Bronchial epithelial cell (primary cell): ENCODE measurements around the gene FAHD1. TPM values are rescaled to one million over a fixed set of nuclear protein-coding genes. Genes with fewer than 3 reads are reported as not detected.

ENCODE experiments used
- DNase-seq: peaks from one replicate; pipeline ENCODE4 v3.0.0-alpha.2; 2010; ENCODE audit warnings: low read depth
- FAIRE-seq: peaks from 2 replicates; lab custom pipeline; 2011; peaks lifted over from hg19 to GRCh38; lab: Jason Lieb, UNC
- H3K27me3 ChIP-seq: 2 replicates; pipeline ENCODE4 v1.5.1; 2011; ENCODE audit warnings: low read length; ENCODE audit not compliant: control insufficient read depth, insufficient read depth
- H3K36me3 ChIP-seq: 2 replicates; pipeline ENCODE4 v1.5.1; 2011; ENCODE audit warnings: low read length; ENCODE audit not compliant: control insufficient read depth, insufficient read depth
- H3K4me3 ChIP-seq: 2 replicates; pipeline ENCODE4 v1.5.1; 2011; ENCODE audit warnings: mild to moderate bottlenecking, low read depth, low read length, control low read depth
- total RNA-seq: library from RNA; depleted of rRNA; stranded (reverse); fragments of >200 nt; gene quantifications from 2 replicates; pipeline ENCODE4 v1.2.1, GENCODE V29; 2014
- TF ChIP-seq, protein P1 (sequence below): IDR thresholded peaks from 2 replicates; pipeline ENCODE4 v1.5.1; 2011; ENCODE audit warnings: mild to moderate bottlenecking, moderate library complexity, low read length, control low read depth, inconsistent platforms; ENCODE audit not compliant: insufficient read depth, severe bottlenecking

Gene FAHD1
- total RNA-seq, 1 donor from 2014 or later, result 61.9 TPM

DNA sequence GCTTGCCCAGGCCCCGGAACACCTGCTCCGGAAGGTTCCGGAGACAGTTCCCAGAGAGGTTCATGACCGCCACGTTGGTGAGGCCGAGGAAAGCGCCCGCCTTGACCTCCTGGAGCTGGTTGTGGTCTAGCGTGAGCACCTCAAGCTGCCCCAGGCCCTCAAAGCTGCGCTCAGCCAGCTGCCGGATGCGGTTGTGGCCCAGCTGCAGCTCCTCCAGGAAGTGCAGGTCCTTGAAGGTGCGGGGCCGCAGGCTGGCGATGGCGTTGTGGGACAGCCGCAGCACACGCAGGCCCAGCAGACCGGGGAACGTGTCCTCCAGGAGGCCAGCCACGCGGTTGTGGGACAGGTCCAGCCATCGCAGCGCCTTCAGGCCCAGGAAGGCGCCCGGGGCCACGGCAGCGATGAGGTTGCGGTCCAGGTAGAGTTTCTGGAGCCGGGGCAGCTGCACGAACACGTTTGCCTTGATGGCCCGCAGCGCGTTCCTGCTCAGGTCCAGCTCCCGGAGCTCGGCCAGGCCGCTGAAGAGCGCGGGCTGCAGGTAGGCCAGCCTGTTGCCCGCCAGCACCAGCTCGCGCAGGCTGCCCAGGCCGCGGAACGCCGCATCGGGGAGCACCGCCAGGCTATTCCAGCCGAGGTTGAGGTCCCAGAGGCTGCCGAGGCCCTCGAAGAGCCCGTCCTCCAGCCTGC, 35.6 kb upstream of the FAHD1 start:
- Histone ChIP-seq H3K27me3 (no peaks in the 10 kb centered on the region), H3K36me3 (peaks cover 10% of the 10 kb centered on the region), H3K4me3 (no peak overlapping the region)
- FAIRE-seq (no peak), DNase-seq (no peak)
- TF ChIP-seq, protein P1, sequence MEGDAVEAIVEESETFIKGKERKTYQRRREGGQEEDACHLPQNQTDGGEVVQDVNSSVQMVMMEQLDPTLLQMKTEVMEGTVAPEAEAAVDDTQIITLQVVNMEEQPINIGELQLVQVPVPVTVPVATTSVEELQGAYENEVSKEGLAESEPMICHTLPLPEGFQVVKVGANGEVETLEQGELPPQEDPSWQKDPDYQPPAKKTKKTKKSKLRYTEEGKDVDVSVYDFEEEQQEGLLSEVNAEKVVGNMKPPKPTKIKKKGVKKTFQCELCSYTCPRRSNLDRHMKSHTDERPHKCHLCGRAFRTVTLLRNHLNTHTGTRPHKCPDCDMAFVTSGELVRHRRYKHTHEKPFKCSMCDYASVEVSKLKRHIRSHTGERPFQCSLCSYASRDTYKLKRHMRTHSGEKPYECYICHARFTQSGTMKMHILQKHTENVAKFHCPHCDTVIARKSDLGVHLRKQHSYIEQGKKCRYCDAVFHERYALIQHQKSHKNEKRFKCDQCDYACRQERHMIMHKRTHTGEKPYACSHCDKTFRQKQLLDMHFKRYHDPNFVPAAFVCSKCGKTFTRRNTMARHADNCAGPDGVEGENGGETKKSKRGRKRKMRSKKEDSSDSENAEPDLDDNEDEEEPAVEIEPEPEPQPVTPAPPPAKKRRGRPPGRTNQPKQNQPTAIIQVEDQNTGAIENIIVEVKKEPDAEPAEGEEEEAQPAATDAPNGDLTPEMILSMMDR, result no peak

DNA sequence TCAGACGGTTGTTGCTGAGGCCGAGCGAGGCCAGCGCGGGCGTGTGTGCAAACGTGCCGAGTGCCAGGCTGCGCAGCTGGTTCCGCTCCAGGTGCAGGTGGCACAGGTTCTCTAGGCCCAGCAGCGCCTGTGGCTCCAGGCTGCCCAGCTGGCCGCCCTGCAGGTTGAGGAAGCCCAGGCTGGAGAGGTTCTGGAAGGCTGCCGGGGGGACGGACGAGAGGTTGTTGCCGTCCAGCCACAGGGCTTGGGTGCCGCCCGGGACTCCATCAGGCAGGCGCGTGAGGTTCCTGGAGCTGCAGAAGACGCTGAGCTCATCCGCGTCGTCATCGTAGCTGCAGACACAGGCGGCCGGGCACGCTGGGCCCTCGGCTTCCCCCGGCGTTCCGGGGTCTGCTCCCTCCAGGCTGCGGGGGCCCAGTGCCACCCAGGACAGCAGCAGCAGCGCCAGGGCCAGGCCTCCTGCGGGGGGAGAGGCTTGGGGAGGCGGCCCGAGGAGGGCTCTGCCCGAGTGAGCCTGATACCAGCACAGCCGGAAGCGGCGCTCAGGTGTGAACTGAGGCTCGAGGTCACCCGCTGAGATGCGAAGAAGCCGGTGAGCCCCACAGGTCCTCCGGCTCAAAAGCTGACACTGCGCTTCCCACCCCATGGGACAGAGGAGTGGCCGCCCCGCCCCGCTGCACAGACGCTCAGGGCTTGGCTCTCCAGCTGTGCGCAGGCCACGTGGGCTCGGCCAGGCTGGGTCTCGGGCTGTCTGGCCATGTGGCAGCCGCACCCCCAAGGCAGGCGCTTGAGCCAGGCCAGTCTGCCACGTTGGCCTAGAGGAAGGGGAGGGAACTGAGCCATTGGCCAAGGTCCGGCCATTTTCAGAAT, 34.8 kb upstream of the FAHD1 start:
- peaks cover 7% of the 10 kb centered on the region for H3K36me3 ChIP-seq
- no peak for FAIRE-seq
- H3K27me3 ChIP-seq, result no peaks in the 10 kb centered on the region
- TF ChIP-seq, protein P1, result no peak
- H3K4me3 ChIP-seq, result no peak overlapping the region
- DNase-seq, result no peak

DNA sequence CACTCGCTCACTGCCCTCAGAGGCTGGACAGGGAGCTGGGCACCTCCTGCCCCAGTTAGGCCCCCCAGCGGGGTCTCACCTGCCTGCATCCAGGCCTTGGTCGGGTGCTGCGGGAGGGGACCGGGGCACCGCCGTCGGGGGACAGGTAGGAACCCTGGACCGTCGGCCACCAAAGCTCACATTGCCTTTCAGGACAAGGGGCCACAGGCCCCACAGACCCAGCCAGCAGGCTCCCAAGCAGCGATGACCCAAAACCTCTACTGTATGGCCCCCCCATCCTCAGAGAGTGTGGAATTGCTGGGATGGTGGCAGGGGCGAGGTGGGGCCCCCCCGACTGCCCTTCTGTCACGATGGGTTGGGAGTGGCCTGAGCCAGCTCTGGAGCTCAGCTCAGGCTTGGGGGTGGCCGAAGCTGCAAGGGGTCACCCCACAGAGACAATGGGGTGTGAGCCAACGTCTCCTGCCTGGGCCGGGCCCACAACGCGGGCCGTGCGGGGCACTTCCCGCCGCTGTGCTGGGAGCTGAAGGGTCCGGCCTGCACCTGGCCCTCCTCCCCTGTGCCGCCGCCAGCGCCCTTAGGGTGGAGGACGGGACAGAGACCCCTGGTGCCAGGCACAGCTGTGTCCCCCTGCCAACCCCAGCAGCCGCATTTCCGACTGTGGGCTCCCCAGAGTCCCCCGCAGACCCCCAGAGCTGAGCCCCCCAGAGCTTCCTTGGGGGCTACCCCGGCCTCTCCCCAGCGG, 34.0 kb upstream of the FAHD1 start:
- FAIRE-seq, result no peak
- DNase-seq, result no peak
- TF ChIP-seq, protein P1, result no peak

DNA sequence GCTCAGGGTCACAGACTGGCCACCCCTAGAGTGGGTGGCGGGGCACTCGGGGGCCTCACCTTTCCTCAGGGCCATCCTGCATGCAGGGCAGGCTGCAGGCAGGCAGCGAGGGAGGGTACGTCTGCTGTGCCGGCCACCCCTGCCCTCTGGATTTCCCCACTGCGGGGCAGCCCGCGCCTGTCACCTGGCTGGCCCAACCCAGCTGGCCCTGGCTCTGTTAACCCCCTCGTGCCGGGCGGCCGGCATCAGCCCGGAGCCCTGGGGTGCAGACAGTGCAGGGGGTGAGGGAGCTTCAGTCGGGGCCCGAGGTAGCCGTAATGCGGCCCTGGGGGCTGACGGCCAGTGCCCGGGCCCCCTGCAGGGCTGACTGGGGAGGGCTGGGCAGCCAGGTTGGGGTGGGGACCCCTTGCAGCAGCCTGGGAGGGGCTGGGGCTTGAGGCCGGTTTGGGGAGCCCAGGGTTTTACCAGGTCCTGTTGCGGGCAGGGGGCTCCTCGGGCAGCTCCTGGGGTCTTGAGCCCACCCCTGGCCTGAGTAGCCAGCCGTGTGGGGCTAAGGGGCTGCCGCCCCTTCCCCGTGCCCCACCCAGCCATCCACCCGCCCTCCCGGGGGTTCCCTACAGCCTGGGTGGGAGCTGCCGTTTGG, 33.3 kb upstream of the FAHD1 start, which contains the start of gene IGFALS:
TSS of gene IGFALS (minus strand) at position 128 of the 643 bp plus-strand sequence. CDS start at position 75, 53 bp downstream.
- H3K27me3 ChIP-seq, result no peaks in the 10 kb centered on the region
- peaks cover 5% of the 10 kb centered on the region for H3K36me3 ChIP-seq
- no peak within 1 kb of the TSS for H3K4me3 ChIP-seq
- TF ChIP-seq, protein P1, result no peak
- DNase-seq, result no peak
- FAIRE-seq, result no peak

More for the DNA sequence above, 34.0 kb upstream of the FAHD1 start:
- H3K4me3 ChIP-seq, result no peak overlapping the region
- peaks cover 7% of the 10 kb centered on the region for H3K36me3 ChIP-seq
- no peaks in the 10 kb centered on the region for H3K27me3 ChIP-seq

DNA sequence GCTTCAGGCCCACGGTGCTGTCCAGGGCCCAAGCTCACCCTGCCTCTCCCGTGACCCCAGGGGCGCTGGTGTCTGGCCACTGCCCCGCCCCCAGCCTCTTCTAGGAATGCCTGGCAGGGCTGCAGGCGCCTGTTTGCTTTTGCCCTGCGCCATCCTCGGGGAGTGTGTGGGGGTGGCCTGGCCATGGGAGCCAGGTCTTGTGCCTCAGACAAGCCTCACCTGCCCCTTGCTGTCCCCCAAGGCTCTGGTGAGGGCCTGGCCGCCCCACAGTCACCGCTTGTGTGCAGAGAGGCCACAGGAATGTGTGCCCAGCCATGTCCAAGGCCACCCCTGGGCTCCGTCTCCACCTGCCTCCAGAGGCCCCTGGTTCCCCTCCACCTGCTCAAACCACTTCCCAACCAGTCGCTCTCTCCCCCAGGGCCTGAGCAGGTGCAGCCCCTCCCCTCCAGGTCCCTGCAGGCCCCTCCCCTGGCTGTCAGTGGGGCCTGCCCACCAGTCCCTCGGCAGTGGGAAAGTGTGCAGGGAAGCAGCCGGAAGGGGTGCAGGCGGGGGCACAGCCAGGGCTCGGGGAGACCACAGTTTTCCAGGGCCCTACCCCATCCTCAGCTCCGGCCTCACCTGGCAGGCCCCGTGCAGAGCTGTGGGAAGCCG, 32.7 kb upstream of the FAHD1 start:
- Histone ChIP-seq H3K36me3 (peaks cover 2% of the 10 kb centered on the region), H3K4me3 (no peak overlapping the region), H3K27me3 (no peaks in the 10 kb centered on the region)
- FAIRE-seq, result no peak
- DNase-seq, result no peak
- TF ChIP-seq, protein P1, result no peak
